ENCODE data around the gene MOB3A.

The MOB3A gene

DNA sequence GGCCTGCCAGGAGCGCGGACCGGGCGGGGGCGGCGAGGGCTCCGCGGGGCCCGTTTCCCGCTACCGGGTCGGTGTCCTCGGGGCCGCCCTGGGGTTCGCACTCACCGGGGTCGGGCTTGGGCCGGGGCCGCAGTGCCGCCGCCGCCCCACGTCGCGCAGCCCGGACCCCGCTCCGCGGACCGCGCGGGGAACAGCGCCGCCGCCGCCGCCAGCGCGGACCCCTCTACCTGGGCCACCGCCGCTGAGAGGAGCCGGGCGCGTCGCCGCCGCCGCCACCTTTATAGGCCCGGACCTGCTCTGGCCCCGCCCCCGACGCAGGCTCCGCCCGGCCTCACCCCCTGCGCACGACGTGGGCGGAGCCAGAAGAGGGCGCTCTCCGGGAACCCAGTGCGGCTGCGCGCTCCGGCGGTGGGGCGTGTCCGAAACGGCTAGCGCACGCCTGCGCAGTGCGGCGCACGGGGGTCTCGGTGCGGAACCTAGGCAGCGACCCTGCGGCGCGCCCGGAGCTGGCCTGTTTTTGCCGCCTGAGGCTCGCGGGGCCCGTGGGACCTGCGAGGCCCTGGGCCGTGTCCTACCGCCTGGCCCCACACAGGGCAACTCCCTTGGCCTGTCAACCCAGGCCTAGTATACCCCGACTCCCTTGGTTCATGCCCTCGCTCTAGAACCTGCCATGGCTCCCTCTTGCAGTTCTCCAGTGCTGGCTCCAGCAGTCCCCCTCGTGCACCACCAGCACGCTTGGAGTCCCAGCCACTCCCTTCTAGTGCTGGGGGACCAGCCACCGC is 44.9 kb downstream of the MOB3A start, which contains the start of gene MKNK2:
Gene MKNK2 (minus strand): TSS at position 254 of the 782 bp plus-strand sequence. CDS start 393 bp downstream, outside the sequence.
- TF ChIP-seq ZNF274 (IDR thresholded peaks at IDR 0.05; ENCODE audit: low read depth, low read length) (no peak), YY1 (IDR thresholded peaks at IDR 0.05; ENCODE audit: insufficient read depth, insufficient read length) (no peak), SUZ12 (IDR thresholded peaks at IDR 0.05; ENCODE audit: extremely low read depth, insufficient read depth, insufficient read length) (no peak)
- peaks cover 31% of the 10 kb centered on the region for H3K36me3 ChIP-seq (ENCODE audit: insufficient read depth, insufficient read length, low read length)

DNA sequence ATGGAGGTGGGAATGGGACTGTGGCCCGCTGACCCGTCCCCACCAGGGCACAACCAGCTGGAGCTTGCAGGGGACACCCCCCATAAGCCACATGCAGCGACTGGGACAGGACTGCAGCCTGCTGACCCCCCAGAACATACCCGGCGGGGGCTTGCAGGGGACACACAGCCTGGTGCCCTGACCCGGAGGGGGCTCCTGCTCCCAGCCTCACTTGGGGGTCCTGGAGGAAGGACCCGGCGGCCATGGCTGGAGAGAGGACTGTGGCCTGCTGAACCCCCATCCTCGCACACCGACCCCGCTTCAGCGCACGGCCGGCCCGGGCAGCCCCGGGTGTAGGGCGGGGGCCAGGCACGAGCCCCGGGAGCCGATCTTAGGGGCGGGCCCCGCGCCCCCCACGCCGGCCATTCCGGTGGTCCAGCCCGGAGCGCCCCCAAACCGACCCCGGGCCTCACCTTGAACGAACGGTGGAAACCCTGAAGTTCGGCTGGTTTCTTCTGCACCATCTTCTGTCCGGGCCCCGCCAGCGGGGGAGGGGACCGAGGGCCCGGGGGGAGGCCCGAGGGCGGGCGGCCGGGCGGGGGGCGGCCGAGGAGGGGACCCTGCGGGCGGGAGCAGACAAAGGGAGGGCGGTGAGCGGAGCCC is 45.7 kb downstream of the MOB3A start:
- peak overlapping the region; percentile 95 for H3K9ac ChIP-seq (ENCODE audit: insufficient read length, low read depth)
- H3K4me1 ChIP-seq (ENCODE audit: insufficient read depth, insufficient read length), result peaks cover 40% of the 10 kb centered on the region
- no peak for DNase-seq (ENCODE audit: low read depth, low spot score)
- H3K4me3 ChIP-seq (ENCODE audit: insufficient read length, low read depth), result peak overlapping the region; percentile 97
- TF ChIP-seq SUZ12 (IDR thresholded peaks at IDR 0.05; ENCODE audit: extremely low read depth, insufficient read depth, insufficient read length), result no peak
- no peaks in the 10 kb centered on the region for H3K9me3 ChIP-seq (ENCODE audit: insufficient read depth, low read length)
- no peaks in the 10 kb centered on the region for H3K27me3 ChIP-seq (ENCODE audit: insufficient read depth, insufficient read length)
- H3K36me3 ChIP-seq (ENCODE audit: insufficient read depth, insufficient read length, low read length), result peaks cover 38% of the 10 kb centered on the region

More for the DNA sequence above, 44.9 kb downstream of the MOB3A start, which contains the start of gene MKNK2:
- no peaks in the 10 kb centered on the region for H3K9me3 ChIP-seq (ENCODE audit: insufficient read depth, low read length)
- DNase-seq (ENCODE audit: low read depth, low spot score), result peak; percentile 76
- peaks cover 46% of the 10 kb centered on the region for H3K4me1 ChIP-seq (ENCODE audit: insufficient read depth, insufficient read length)
- H3K9ac ChIP-seq (ENCODE audit: insufficient read length, low read depth), result peak within 1 kb of the TSS; percentile 95
- peak within 1 kb of the TSS; percentile 97 for H3K4me3 ChIP-seq (ENCODE audit: insufficient read length, low read depth)
- H3K27me3 ChIP-seq (ENCODE audit: insufficient read depth, insufficient read length), result no peaks in the 10 kb centered on the region

DNA sequence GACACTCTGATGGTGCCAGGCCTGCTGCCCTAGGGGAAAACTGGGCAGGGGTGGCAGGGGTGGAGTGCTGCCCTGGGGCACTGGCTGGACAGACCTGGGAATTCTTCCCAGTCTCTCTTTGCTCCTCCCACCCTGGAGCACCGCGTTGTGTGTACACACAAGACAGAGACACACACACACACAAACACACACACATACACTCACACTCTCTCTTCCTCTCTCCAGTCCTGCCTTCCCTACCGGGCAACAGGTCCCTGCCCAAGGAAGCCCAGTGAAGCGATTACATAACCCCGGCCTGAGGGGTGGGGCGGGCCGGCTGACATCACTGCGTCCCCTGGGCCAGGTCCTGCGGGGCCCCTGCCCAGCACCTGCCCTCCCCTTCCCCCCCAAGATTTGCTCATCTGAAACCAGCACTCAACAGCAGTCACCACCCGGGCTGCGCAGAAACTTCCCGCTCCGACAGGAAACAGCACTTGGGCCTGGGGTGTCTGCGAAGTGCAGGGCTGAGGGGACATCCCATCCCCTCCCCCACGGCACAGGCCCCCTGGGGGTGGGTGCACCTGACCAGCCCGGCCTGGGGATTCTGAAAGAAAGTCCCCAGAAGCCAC is 46.3 kb downstream of the MOB3A start:
- TF ChIP-seq ZNF274 (IDR thresholded peaks at IDR 0.05; ENCODE audit: low read depth, low read length) (no peak), SUZ12 (IDR thresholded peaks at IDR 0.05; ENCODE audit: extremely low read depth, insufficient read depth, insufficient read length) (no peak), YY1 (IDR thresholded peaks at IDR 0.05; ENCODE audit: insufficient read depth, insufficient read length) (no peak)
- H3K9ac ChIP-seq (ENCODE audit: insufficient read length, low read depth), result peak overlapping the region; percentile 95
- H3K4me3 ChIP-seq (ENCODE audit: insufficient read length, low read depth), result peak overlapping the region; percentile 97
- no peaks in the 10 kb centered on the region for H3K27me3 ChIP-seq (ENCODE audit: insufficient read depth, insufficient read length)
- DNase-seq (ENCODE audit: low read depth, low spot score), result no peak
- peaks cover 44% of the 10 kb centered on the region for H3K36me3 ChIP-seq (ENCODE audit: insufficient read depth, insufficient read length, low read length)
- peaks cover 40% of the 10 kb centered on the region for H3K4me1 ChIP-seq (ENCODE audit: insufficient read depth, insufficient read length)
- H3K9me3 ChIP-seq (ENCODE audit: insufficient read depth, low read length), result no peaks in the 10 kb centered on the region

DNA sequence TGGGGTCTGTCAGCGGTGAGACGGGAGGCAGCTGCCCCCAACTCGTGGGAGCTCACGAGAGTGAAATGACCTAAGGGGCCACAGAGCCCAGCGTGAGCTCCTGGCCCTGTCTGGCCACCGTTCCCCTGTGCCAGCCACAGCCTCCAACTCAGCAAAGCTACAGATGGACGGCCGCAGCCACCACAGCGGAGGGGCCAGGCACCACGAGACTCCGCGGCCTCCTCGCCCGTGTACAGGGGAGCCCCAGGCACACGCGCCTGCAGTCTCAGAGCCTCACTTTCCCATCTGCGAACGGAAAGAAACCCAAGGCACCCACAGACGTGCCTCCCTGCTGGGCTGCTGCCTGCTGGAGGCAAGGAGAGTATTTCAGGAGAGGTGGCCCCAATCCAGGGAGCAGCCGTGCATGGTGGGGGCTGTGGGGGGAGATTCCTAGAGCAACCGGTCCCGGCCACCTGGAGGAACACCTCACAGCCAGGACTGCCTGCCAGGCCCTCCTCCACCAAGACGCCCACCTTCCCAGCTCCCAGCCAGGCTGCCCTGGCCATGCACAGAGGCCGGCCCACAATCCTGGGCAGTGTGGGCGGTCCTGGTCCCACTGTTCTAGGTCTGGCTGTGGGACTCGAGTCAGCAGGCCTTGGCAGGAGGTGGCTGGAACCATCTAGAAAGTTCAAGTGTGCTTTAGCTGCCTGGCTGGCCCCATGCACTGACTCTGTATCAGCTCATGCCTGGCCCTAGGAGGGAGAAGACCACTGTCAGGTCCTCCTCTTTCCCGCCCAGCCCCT is 47.0 kb downstream of the MOB3A start:
- Histone ChIP-seq H3K27me3 (ENCODE audit: insufficient read depth, insufficient read length) (no peaks in the 10 kb centered on the region), H3K4me3 (ENCODE audit: insufficient read length, low read depth) (peak overlapping the region; percentile 97), H3K4me1 (ENCODE audit: insufficient read depth, insufficient read length) (peaks cover 41% of the 10 kb centered on the region), H3K9me3 (ENCODE audit: insufficient read depth, low read length) (no peaks in the 10 kb centered on the region), H3K36me3 (ENCODE audit: insufficient read depth, insufficient read length, low read length) (peaks cover 49% of the 10 kb centered on the region), H3K9ac (ENCODE audit: insufficient read length, low read depth) (peak overlapping the region; percentile 46)
- DNase-seq (ENCODE audit: low read depth, low spot score), result no peak
- TF ChIP-seq SUZ12 (IDR thresholded peaks at IDR 0.05; ENCODE audit: extremely low read depth, insufficient read depth, insufficient read length), result no peak
- no peak for TF ChIP-seq ZNF274 (IDR thresholded peaks at IDR 0.05; ENCODE audit: low read depth, low read length)
- no peak for TF ChIP-seq YY1 (IDR thresholded peaks at IDR 0.05; ENCODE audit: insufficient read depth, insufficient read length)

DNA sequence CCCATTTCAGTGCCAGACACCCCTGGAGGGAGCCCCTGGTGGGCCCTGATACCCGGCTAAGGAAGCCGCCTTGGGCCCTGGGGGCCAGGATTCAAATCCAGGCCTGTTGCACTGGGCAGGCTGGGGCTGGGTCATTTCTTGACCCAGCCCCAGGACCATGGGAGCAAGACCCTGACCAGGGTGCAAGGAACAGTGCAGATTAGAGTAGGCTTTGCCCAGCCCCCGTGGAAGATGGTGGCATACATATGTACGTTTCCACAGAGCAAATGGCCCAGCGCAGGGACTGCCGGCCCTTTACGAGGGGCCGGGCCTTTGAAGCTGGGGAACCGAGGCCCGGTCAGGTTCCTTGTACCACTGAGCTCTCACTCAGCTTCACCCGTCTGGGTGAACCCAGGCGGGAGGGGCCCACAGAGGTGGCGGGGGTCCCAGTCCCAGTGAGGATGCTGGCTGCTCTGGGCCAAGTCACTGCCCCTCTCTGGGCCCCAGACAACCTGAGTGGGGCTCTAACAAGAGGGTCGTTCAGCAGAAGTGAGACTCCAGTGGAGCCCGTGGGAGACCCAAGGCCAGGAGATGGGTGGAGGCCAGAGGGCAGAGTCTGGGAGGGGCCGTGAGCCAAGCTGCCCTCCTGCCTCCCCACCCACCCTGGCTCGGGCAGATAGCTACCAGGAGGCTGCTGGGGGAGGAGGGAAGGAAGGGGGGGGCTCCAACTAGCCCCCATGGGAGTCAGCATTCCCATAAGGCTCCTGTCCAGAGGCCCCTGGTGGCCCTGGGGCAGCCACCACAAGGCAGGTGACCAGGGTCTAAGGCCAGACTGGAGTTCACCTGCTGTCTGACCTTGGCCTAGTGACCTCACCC is 47.8 kb downstream of the MOB3A start:
- TF ChIP-seq ZNF274 (IDR thresholded peaks at IDR 0.05; ENCODE audit: low read depth, low read length), result no peak
- TF ChIP-seq SUZ12 (IDR thresholded peaks at IDR 0.05; ENCODE audit: extremely low read depth, insufficient read depth, insufficient read length), result no peak
- TF ChIP-seq YY1 (IDR thresholded peaks at IDR 0.05; ENCODE audit: insufficient read depth, insufficient read length), result no peak
- Histone ChIP-seq H3K9me3 (ENCODE audit: insufficient read depth, low read length) (no peaks in the 10 kb centered on the region), H3K4me3 (ENCODE audit: insufficient read length, low read depth) (no peak overlapping the region), H3K4me1 (ENCODE audit: insufficient read depth, insufficient read length) (peaks cover 42% of the 10 kb centered on the region), H3K9ac (ENCODE audit: insufficient read length, low read depth) (peak overlapping the region; percentile 46), H3K36me3 (ENCODE audit: insufficient read depth, insufficient read length, low read length) (peaks cover 52% of the 10 kb centered on the region), H3K27me3 (ENCODE audit: insufficient read depth, insufficient read length) (no peaks in the 10 kb centered on the region)
- DNase-seq (ENCODE audit: low read depth, low spot score), result no peak

DNA sequence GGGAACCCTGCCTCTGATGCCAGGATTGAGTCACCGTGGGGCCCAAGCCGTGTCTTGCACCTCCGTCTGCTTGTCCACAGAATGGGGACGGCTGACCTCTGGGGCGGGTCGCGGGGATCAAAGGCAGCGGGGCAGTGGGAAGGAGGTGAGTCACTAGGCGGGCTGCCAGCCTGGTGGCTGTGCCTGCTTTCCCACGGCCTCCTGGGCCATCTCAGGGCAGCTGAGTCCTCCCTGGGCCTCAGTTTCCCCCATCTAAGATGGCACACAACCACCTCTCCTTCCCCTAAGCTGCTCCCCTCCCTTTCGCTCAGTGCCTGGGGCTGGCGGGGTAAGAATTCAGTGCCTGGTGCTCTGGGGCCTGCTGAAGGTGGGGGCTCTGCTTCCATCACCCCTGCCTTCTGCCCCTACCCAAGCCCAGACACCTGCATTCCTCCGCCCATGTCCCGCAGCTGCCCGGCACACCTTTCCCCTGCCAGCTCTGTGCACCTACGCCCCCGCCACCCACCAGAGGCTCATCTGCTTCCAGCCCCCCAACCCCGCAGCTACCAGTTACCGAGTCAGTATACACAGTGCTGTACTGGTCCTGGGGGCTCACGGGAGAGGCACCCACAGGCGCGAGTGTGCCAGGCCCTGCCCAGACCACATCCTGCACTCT is 48.5 kb downstream of the MOB3A start:
- no peak for DNase-seq (ENCODE audit: low read depth, low spot score)
- H3K4me1 ChIP-seq (ENCODE audit: insufficient read depth, insufficient read length), result peaks cover 47% of the 10 kb centered on the region
- H3K9ac ChIP-seq (ENCODE audit: insufficient read length, low read depth), result no peak overlapping the region
- no peak overlapping the region for H3K4me3 ChIP-seq (ENCODE audit: insufficient read length, low read depth)
- TF ChIP-seq ZNF274 (IDR thresholded peaks at IDR 0.05; ENCODE audit: low read depth, low read length), result no peak
- no peak for TF ChIP-seq YY1 (IDR thresholded peaks at IDR 0.05; ENCODE audit: insufficient read depth, insufficient read length)
- TF ChIP-seq SUZ12 (IDR thresholded peaks at IDR 0.05; ENCODE audit: extremely low read depth, insufficient read depth, insufficient read length), result no peak
- peaks cover 60% of the 10 kb centered on the region for H3K36me3 ChIP-seq (ENCODE audit: insufficient read depth, insufficient read length, low read length)
- no peaks in the 10 kb centered on the region for H3K27me3 ChIP-seq (ENCODE audit: insufficient read depth, insufficient read length)
- no peaks in the 10 kb centered on the region for H3K9me3 ChIP-seq (ENCODE audit: insufficient read depth, low read length)
